IMR-90 (cell line): ENCODE measurements around the gene SLC39A11. TPM values are rescaled to one million over a fixed set of nuclear protein-coding genes. Genes with fewer than 3 reads are reported as not detected.

Experiments used
- ATAC-seq: fragments of 200-7000 bp; cut with Tn5 transposase; 2 replicates; pipeline ENCODE4 v1.9.1; 2020; ENCODE audit warnings: low read depth, mild to moderate bottlenecking, moderate library complexity
- BruUV-seq: library from RNA; stranded (reverse); fragments of 400-500 nt; replicated peaks from 2 replicates; lab custom pipeline; 2021; lab: Mats Ljungman, UMichigan
- CTCF ChIA-PET: fragments of 300-600 bp; formaldehyde crosslinking; extraction: SDS; loops from one replicate; lab custom pipeline; 2021; ENCODE audit warnings: antibody characterized with exemption; lab: Yijun Ruan, JAX
- POLR2A ChIA-PET: fragments of 300-600 bp; sonication (Branson Sonifier 250); formaldehyde crosslinking; loops from one replicate; lab custom pipeline; 2022; ENCODE audit warnings: antibody characterized with exemption; ENCODE audit not compliant: unreplicated experiment; lab: Charles Lee
- DNase-seq: peaks from one replicate; pipeline ENCODE4 v3.0.0; 2013
- H2AFZ ChIP-seq: replicated peaks from 2 replicates; pipeline ENCODE3; 2013; ENCODE audit warnings: low read length, mild to moderate bottlenecking; ENCODE audit not compliant: poor library complexity
- H2AK5ac ChIP-seq: 2 replicates; pipeline ENCODE4 v1.6.1; 2013; ENCODE audit warnings: low read depth, low read length, inconsistent platforms
- H2AK9ac ChIP-seq: replicated peaks from 2 replicates; pipeline ENCODE3; 2013; ENCODE audit warnings: mild to moderate bottlenecking, low read depth, low read length, moderate library complexity; ENCODE audit not compliant: poor library complexity
- H2BK120ac ChIP-seq: 2 replicates; pipeline ENCODE4 v1.6.1; 2013; ENCODE audit warnings: low read depth, low read length, inconsistent platforms
- H2BK15ac ChIP-seq: 3 replicates; pipeline ENCODE4 v1.6.1; 2013; ENCODE audit warnings: low read depth, low read length, inconsistent platforms
- H2BK20ac ChIP-seq: 2 replicates; pipeline ENCODE4 v1.6.1; 2013; ENCODE audit warnings: low read depth, mild to moderate bottlenecking, inconsistent platforms, low read length, moderate library complexity
- H2BK5ac ChIP-seq: 2 replicates; pipeline ENCODE4 v1.6.1; 2013; ENCODE audit warnings: mild to moderate bottlenecking, low read depth, low read length, inconsistent platforms; ENCODE audit not compliant: poor library complexity, severe bottlenecking
- H3K14ac ChIP-seq: replicated peaks from 2 replicates; pipeline ENCODE4 v1.6.1; 2013; ENCODE audit warnings: low read depth, low read length, inconsistent platforms
- H3K18ac ChIP-seq: 2 replicates; pipeline ENCODE4 v1.6.1; 2013; ENCODE audit warnings: low read depth, low read length, control low read depth
- H3K23ac ChIP-seq: 2 replicates; pipeline ENCODE4 v1.6.1; 2013; ENCODE audit warnings: low read depth, low read length, inconsistent platforms
- H3K27ac ChIP-seq: 2 replicates; pipeline ENCODE4 v1.5.1; 2013; ENCODE audit warnings: mild to moderate bottlenecking, control low read depth, low read length; ENCODE audit not compliant: insufficient read depth
- H3K27me3 ChIP-seq: 2 replicates; pipeline ENCODE4 v1.6.1; 2013; ENCODE audit warnings: low read length; ENCODE audit not compliant: control insufficient read depth, insufficient read depth
- H3K36me3 ChIP-seq: 2 replicates; pipeline ENCODE4 v1.6.1; 2013; ENCODE audit warnings: low read length, mixed read lengths; ENCODE audit not compliant: control insufficient read depth, insufficient read depth
- H3K4ac ChIP-seq: 2 replicates; pipeline ENCODE4 v1.6.1; 2013; ENCODE audit warnings: low read depth, low read length, inconsistent platforms
- H3K4me1 ChIP-seq: 2 replicates; pipeline ENCODE4 v1.6.1; 2013; ENCODE audit warnings: low read length, mixed read lengths; ENCODE audit not compliant: control insufficient read depth, insufficient read depth
- H3K4me2 ChIP-seq: 2 replicates; pipeline ENCODE4 v1.6.1; 2013; ENCODE audit warnings: low read depth, mild to moderate bottlenecking, control low read depth, low read length, moderate library complexity
- H3K4me3 ChIP-seq: 2 replicates; pipeline ENCODE4 v1.5.1; 2013; ENCODE audit warnings: low read depth, mild to moderate bottlenecking, control low read depth, low read length, moderate library complexity; ENCODE audit not compliant: insufficient read depth
- H3K56ac ChIP-seq: 2 replicates; pipeline ENCODE4 v1.6.1; 2013; ENCODE audit warnings: low read length, inconsistent platforms; ENCODE audit not compliant: insufficient read depth; ENCODE audit errors: extremely low read depth
- H3K79me1 ChIP-seq, 2 experiments: 2 replicates each; pipeline ENCODE4 v1.6.1; 2013; ENCODE audit warnings: low read length in 2 of 2, inconsistent platforms in 1 of 2, low read depth in 1 of 2
- H3K9ac ChIP-seq: 2 replicates; pipeline ENCODE4 v1.6.1; 2013; ENCODE audit warnings: low read depth, low read length, control low read depth
- H3K9me1 ChIP-seq: 2 replicates; pipeline ENCODE4 v1.6.1; 2013; ENCODE audit warnings: low read length, inconsistent platforms; ENCODE audit not compliant: insufficient read depth
- H3K9me3 ChIP-seq: 2 replicates; pipeline ENCODE4 v1.6.1; 2013; ENCODE audit warnings: low read length; ENCODE audit not compliant: control insufficient read depth, insufficient read depth
- H4K20me1 ChIP-seq: 2 replicates; pipeline ENCODE4 v1.6.1; 2013; ENCODE audit warnings: low read length, inconsistent platforms; ENCODE audit not compliant: insufficient read depth
- H4K5ac ChIP-seq: 2 replicates; pipeline ENCODE4 v1.6.1; 2013; ENCODE audit warnings: mild to moderate bottlenecking, low read depth, low read length, control low read depth
- H4K8ac ChIP-seq, 2 experiments: 2 replicates each; pipeline ENCODE4 v1.6.1; 2013; ENCODE audit warnings: low read depth in 2 of 2, low read length in 2 of 2, control low read depth in 1 of 2, inconsistent platforms in 1 of 2
- H4K91ac ChIP-seq: 2 replicates; pipeline ENCODE4 v1.6.1; 2013; ENCODE audit warnings: low read depth, low read length, inconsistent platforms; ENCODE audit not compliant: insufficient read depth
- BHLHE40 ChIP-seq: fragments of 150-350 bp; IDR thresholded peaks from 2 replicates; pipeline ENCODE4 v1.6.1; 2016; ENCODE audit warnings: mild to moderate bottlenecking, low read depth, low read length
- CHD1 ChIP-seq: IDR thresholded peaks from 2 replicates; pipeline ENCODE4 v1.6.1; 2012; ENCODE audit warnings: low read depth, low read length, improper control_type of control experiment
- CTCF ChIP-seq: conservative IDR thresholded peaks from 2 replicates; pipeline ENCODE4 v1.5.1; 2012; ENCODE audit warnings: mild to moderate bottlenecking, low read depth, low read length, improper control_type of control experiment
- ELK1 ChIP-seq: fragments of 150-350 bp; IDR thresholded peaks from 2 replicates; pipeline ENCODE4 v1.6.1; 2016; ENCODE audit warnings: low read depth, mild to moderate bottlenecking, low read length, moderate library complexity, borderline replicate concordance
- FOS ChIP-seq: fragments of 150-350 bp; IDR thresholded peaks from 2 replicates; pipeline ENCODE4 v1.6.1; 2016; ENCODE audit warnings: low read depth, low read length
- MAZ ChIP-seq: IDR thresholded peaks from 2 replicates; pipeline ENCODE4 v1.6.1; 2012; ENCODE audit warnings: low read depth, mild to moderate bottlenecking, low read length, improper control_type of control experiment, moderate library complexity, borderline replicate concordance
- MXI1 ChIP-seq: IDR thresholded peaks from 2 replicates; pipeline ENCODE4 v1.6.1; 2012; ENCODE audit warnings: low read depth, mild to moderate bottlenecking, low read length, moderate library complexity, borderline replicate concordance
- NFE2L2 ChIP-seq: fragments of 150-350 bp; IDR thresholded peaks from 2 replicates; pipeline ENCODE4 v1.6.1; 2016; ENCODE audit warnings: low read depth, mild to moderate bottlenecking, low read length
- POLR2A ChIP-seq: IDR thresholded peaks from 2 replicates; pipeline ENCODE4 v1.6.1; 2012; ENCODE audit warnings: mild to moderate bottlenecking, low read depth, low read length
- RCOR1 ChIP-seq: IDR thresholded peaks from 2 replicates; pipeline ENCODE4 v1.6.1; 2012; ENCODE audit warnings: mild to moderate bottlenecking, low read length, improper control_type of control experiment; ENCODE audit not compliant: insufficient replicate concordance
- RFX5 ChIP-seq: IDR thresholded peaks from 2 replicates; pipeline ENCODE4 v1.8.0; 2012; ENCODE audit warnings: low read depth, mild to moderate bottlenecking, low read length, moderate library complexity
- WGBS, 2 experiments: methylation state at CpG; one replicate each; pipeline versions ENCODE4 v1.1.5 to v1.1.7; 2013; ENCODE audit warnings: missing lambda C conversion rate in 2 of 2; ENCODE audit not compliant: insufficient read length in 1 of 2; ENCODE audit errors: extremely low coverage in 2 of 2; 5-methylcytosine and 5-hydroxymethylcytosine counted together
- dilution Hi-C: fragments of 300-500 bp; cut with HindIII; formaldehyde crosslinking; loops from one replicate; pipeline ENCODE4 v1.14.3; 2018; ENCODE audit warnings: low sequenced_read_pairs; ENCODE audit not compliant: unreplicated experiment
- in situ Hi-C: fragments of 300-500 bp; cut with MboI; formaldehyde crosslinking; loops from 3 replicates; pipeline ENCODE4 v1.14.3; 2019; ENCODE audit warnings: low sequenced_read_pairs, inconsistent platforms, mixed read lengths
- intact Hi-C: fragments of 100-400 bp; cut with micrococcal nuclease; formaldehyde crosslinking; loops from 2 replicates; pipeline ENCODE4 v1.10.0; 2022
- polyA plus RNA-seq, 3 experiments: library from polyadenylated mRNA; depleted of rRNA; stranded (reverse); fragments of >200 nt; gene quantifications; 2 replicates each; pipeline ENCODE4 v1.2.3, GENCODE V29; 2012; ENCODE audit warnings: low replicate concordance in 1 of 3
- total RNA-seq: library from RNA; depleted of rRNA; stranded (reverse); fragments of >200 nt; gene quantifications from 2 replicates; pipeline ENCODE4 v1.2.3, GENCODE V29; 2012

The SLC39A11 gene
- total and polyA plus RNA-seq, 2 of the 4 experiments (the other 2 are of a cell fraction), result 8.8 to 14.3 TPM

- Histone ChIP-seq H4K91ac (no peak overlapping the region), H2BK120ac (no peak overlapping the region), H3K27me3 (peaks cover 3% of the 10 kb centered on the region; the same call in 1 of the 2 replicates), H3K4ac (no peak overlapping the region), H2BK15ac (no peak overlapping the region), H4K5ac (no peak overlapping the region), H2BK20ac (no peak overlapping the region), H3K14ac (no peak overlapping the region), H3K18ac (no peak overlapping the region), H3K23ac (no peak overlapping the region), H2AK9ac (no peak overlapping the region), H2AFZ (no peak overlapping the region), H3K27ac (no peak overlapping the region), H3K9me3 (no peaks in the 10 kb centered on the region), H3K56ac (no peak overlapping the region), H3K36me3 (no peaks in the 10 kb centered on the region), H3K9ac (no peak overlapping the region), H4K8ac (no peak overlapping the region), H3K4me2 (peak overlapping the region; percentile 26; the same call in 1 of the 2 replicates), H3K79me1 (no peaks in the 10 kb centered on the region), H3K9me1 (no peaks in the 10 kb centered on the region), H2AK5ac (no peak overlapping the region), H3K4me3 (no peak overlapping the region), H4K20me1 (no peaks in the 10 kb centered on the region), H3K4me1 (no peaks in the 10 kb centered on the region), H2BK5ac (no peak overlapping the region)
- 26% methylated on average over 15 of the region's 61 CpGs; no CpG with 5 or more reads in 1 of the 2 experiments for WGBS, 2 experiments
- dilution Hi-C loops (no loop called here), intact Hi-C loops (no loop called here), in situ Hi-C loops (no loop called here)
- ChIA-PET CTCF (no interaction called here), POLR2A (no interaction called here)
- DNase-seq, result no peak
- BruUV-seq, result no TSS peak
- TF ChIP-seq FOS (no peak), ELK1 (no peak), CHD1 (no peak), CTCF (no peak), RFX5 (no peak), MXI1 (no peak), POLR2A (no peak), BHLHE40 (no peak), RCOR1 (no peak), MAZ (no peak), NFE2L2 (no peak)
- ATAC-seq, result no peak
These were observed 451.9 kb downstream of the SLC39A11 start for GRCh38 chr17:72640415-72641165.
